H9 (cell line): Measurements from ENCODE around the gene ATPAF2. TPM values are rescaled to one million over a fixed set of nuclear protein-coding genes. Genes with fewer than 3 reads are reported as not detected.

Experiments used
- DNase-seq: peaks from one replicate; pipeline ENCODE4 v3.0.0-alpha.2; 2017
- H2AFZ ChIP-seq: one replicate; pipeline ENCODE4 v1.6.1; 2013; ENCODE audit warnings: mild to moderate bottlenecking, low read length, control low read depth, moderate library complexity
- H2AK5ac ChIP-seq: 2 replicates; pipeline ENCODE4 v1.6.1; 2013; ENCODE audit warnings: low read length, control low read depth, mixed read lengths; ENCODE audit not compliant: insufficient read length
- H2BK120ac ChIP-seq: one replicate; pipeline ENCODE4 v1.6.1; 2013; ENCODE audit warnings: low read depth, mild to moderate bottlenecking, low read length, control low read depth, inconsistent platforms; ENCODE audit not compliant: poor library complexity, severe bottlenecking
- H2BK12ac ChIP-seq: 2 replicates; pipeline ENCODE4 v1.6.1; 2013; ENCODE audit warnings: low read length, control low read depth, mixed read lengths, low read depth; ENCODE audit not compliant: insufficient read length
- H2BK15ac ChIP-seq: 2 replicates; pipeline ENCODE4 v1.6.1; 2013; ENCODE audit warnings: low read depth, low read length, control low read depth
- H2BK20ac ChIP-seq: one replicate; pipeline ENCODE4 v1.6.1; 2013; ENCODE audit warnings: low read depth, mild to moderate bottlenecking, low read length, control low read depth, inconsistent platforms; ENCODE audit not compliant: poor library complexity, severe bottlenecking
- H2BK5ac ChIP-seq: 2 replicates; pipeline ENCODE4 v1.6.1; 2013; ENCODE audit warnings: low read length, control low read depth, mixed read lengths; ENCODE audit not compliant: insufficient read length
- H3K14ac ChIP-seq: 2 replicates; pipeline ENCODE4 v1.6.1; 2013; ENCODE audit warnings: low read length, control low read depth; ENCODE audit not compliant: insufficient read depth
- H3K18ac ChIP-seq: 2 replicates; pipeline ENCODE4 v1.6.1; 2013; ENCODE audit warnings: low read depth, mild to moderate bottlenecking, mixed read lengths, low read length, control low read depth; ENCODE audit not compliant: insufficient read length
- H3K23ac ChIP-seq: 2 replicates; pipeline ENCODE4 v1.6.1; 2013; ENCODE audit warnings: low read length, control low read depth, mixed read lengths, low read depth; ENCODE audit not compliant: insufficient read length
- H3K23me2 ChIP-seq: 2 replicates; pipeline ENCODE4 v1.6.1; 2013; ENCODE audit warnings: low read depth, mild to moderate bottlenecking, mixed read lengths, low read length, control low read depth; ENCODE audit not compliant: insufficient read length, poor library complexity, severe bottlenecking
- H3K27ac ChIP-seq: 2 replicates; pipeline ENCODE4 v1.5.1; 2013; ENCODE audit warnings: low read length, control low read depth, mixed read lengths, low read depth; ENCODE audit not compliant: insufficient read length
- H3K27me3 ChIP-seq: 2 replicates; pipeline ENCODE4 v1.6.1; 2013; ENCODE audit warnings: low read length, control low read depth, inconsistent platforms; ENCODE audit not compliant: insufficient read depth
- H3K4ac ChIP-seq: 2 replicates; pipeline ENCODE4 v1.6.1; 2013; ENCODE audit warnings: low read depth, mild to moderate bottlenecking, control low read depth, inconsistent platforms, low read length, moderate library complexity
- H3K4me1 ChIP-seq: 2 replicates; pipeline ENCODE4 v1.6.1; 2013; ENCODE audit warnings: low read length, control low read depth, inconsistent platforms; ENCODE audit not compliant: insufficient read depth
- H3K4me2 ChIP-seq: 2 replicates; pipeline ENCODE4 v1.6.1; 2013; ENCODE audit warnings: low read length, control low read depth, mixed read lengths; ENCODE audit not compliant: insufficient read length, insufficient read depth
- H3K56ac ChIP-seq: 2 replicates; pipeline ENCODE4 v1.6.1; 2013; ENCODE audit warnings: low read depth, mild to moderate bottlenecking, mixed read lengths, low read length, control low read depth; ENCODE audit not compliant: insufficient read length
- H3K79me1 ChIP-seq: 2 replicates; pipeline ENCODE4 v1.6.1; 2013; ENCODE audit warnings: low read depth, mild to moderate bottlenecking, moderate library complexity, low read length, control low read depth, inconsistent platforms; ENCODE audit not compliant: insufficient read depth, poor library complexity, severe bottlenecking
- H3K79me2 ChIP-seq: 2 replicates; pipeline ENCODE4 v1.6.1; 2013; ENCODE audit warnings: low read length, control low read depth, inconsistent platforms; ENCODE audit not compliant: insufficient read depth
- H3K9ac ChIP-seq: 2 replicates; pipeline ENCODE4 v1.6.1; 2013; ENCODE audit warnings: low read length, control low read depth, mixed read lengths; ENCODE audit not compliant: insufficient read length; ENCODE audit errors: extremely low read depth
- H3K9me3 ChIP-seq: one replicate; pipeline ENCODE4 v1.6.1; 2013; ENCODE audit warnings: low read depth, low read length, inconsistent platforms; ENCODE audit not compliant: control insufficient read depth
- H3T11ph ChIP-seq: one replicate; pipeline ENCODE4 v1.6.1; 2013; ENCODE audit warnings: mild to moderate bottlenecking, low read length, control low read depth, inconsistent platforms
- H4K20me1 ChIP-seq: one replicate; pipeline ENCODE4 v1.6.1; 2013; ENCODE audit not compliant: control insufficient read depth, insufficient read length, insufficient read depth
- H4K5ac ChIP-seq: 2 replicates; pipeline ENCODE4 v1.6.1; 2013; ENCODE audit warnings: low read depth, mild to moderate bottlenecking, mixed read lengths, low read length, control low read depth; ENCODE audit not compliant: insufficient read length
- H4K8ac ChIP-seq: replicated peaks from 2 replicates; pipeline ENCODE4 v1.6.1; 2013; ENCODE audit warnings: low read length, control low read depth, mixed read lengths, low read depth; ENCODE audit not compliant: insufficient read length
- H4K91ac ChIP-seq: 2 replicates; pipeline ENCODE4 v1.6.1; 2013; ENCODE audit warnings: low read depth, mild to moderate bottlenecking, moderate library complexity, mixed read lengths, low read length, control low read depth; ENCODE audit not compliant: insufficient read length
- H3K27ac Mint-ChIP-seq, 3 experiments: 2 replicates in 2 of 3; 3 replicates in 1 of 3; pipeline ENCODE4 v1.8.0; 2020 to 2021; ENCODE audit warnings: mixed read lengths in 3 of 3, mild to moderate bottlenecking in 1 of 3, moderate library complexity in 1 of 3
- H3K27me3 Mint-ChIP-seq: 2 replicates; pipeline ENCODE4 v1.8.0; 2021; ENCODE audit warnings: low read depth, mild to moderate bottlenecking, moderate library complexity, mixed read lengths
- H3K36me3 Mint-ChIP-seq, 3 experiments: 2 replicates in 2 of 3; 3 replicates in 1 of 3; pipeline ENCODE4 v1.8.0; 2020 to 2021; ENCODE audit warnings: low read depth in 3 of 3, mixed read lengths in 3 of 3; ENCODE audit not compliant: insufficient read depth in 1 of 3
- H3K4me1 Mint-ChIP-seq, 2 experiments: 2 replicates each; pipeline ENCODE4 v1.8.0; 2020; ENCODE audit warnings: mixed read lengths in 2 of 2
- H3K4me3 Mint-ChIP-seq, 2 experiments: 2 replicates in 1 of 2; 3 replicates in 1 of 2; pipeline ENCODE4 v1.8.0; 2020 to 2021; ENCODE audit warnings: mild to moderate bottlenecking in 2 of 2, mixed read lengths in 2 of 2, moderate library complexity in 1 of 2
- H3K9me3 Mint-ChIP-seq, 2 experiments: 2 replicates in 1 of 2; 3 replicates in 1 of 2; pipeline ENCODE4 v1.8.0; 2020; ENCODE audit warnings: mild to moderate bottlenecking in 2 of 2, mixed read lengths in 2 of 2, moderate library complexity in 1 of 2
- CTCF ChIP-seq: fragments of 200-600 bp; sonication (generic); conservative IDR thresholded peaks from 3 replicates; pipeline ENCODE4 v1.8.0; 2021; ENCODE audit warnings: antibody characterized with exemption, mild to moderate bottlenecking
- WGBS: extraction: QIAGEN DNeasy Blood & Tissue Kit; methylation state at CpG from one replicate; pipeline ENCODE4 v1.1.7; 2013; ENCODE audit warnings: missing lambda C conversion rate, low lambda C conversion rate, mixed read lengths; ENCODE audit not compliant: insufficient read length; ENCODE audit errors: extremely low coverage; 5-methylcytosine and 5-hydroxymethylcytosine counted together
- total RNA-seq: library from RNA; stranded (reverse); gene quantifications from 2 replicates; pipeline ENCODE4 v1.2.1, GENCODE V29; 2021

The ATPAF2 gene
- total RNA-seq, 1 experiment from 2014 or later: 21.4 TPM

- H3K36me3 Mint-ChIP-seq: peaks cover 0 to 3% (median 0%) of the 10 kb centered on the region in 3 experiments; a peak in 2 of 7 replicates
Observed at GRCh38 chr17:18006495-18007239, 32.3 kb downstream of the ATPAF2 start.

More at GRCh38 chr17:18006495-18007239, 32.3 kb downstream of the ATPAF2 start:
- Mint-ChIP-seq H3K27me3 (peaks cover 8% of the 10 kb centered on the region), H3K27ac (peak overlapping the region in 1 of 3 experiments; percentile 63; a peak in 1 of 7 replicates), H3K4me3 (no peak overlapping the region; a peak in 1 of 5 replicates), H3K4me1 (peaks cover 8 to 22% of the 10 kb centered on the region in 2 experiments), H3K9me3 (no peaks in the 10 kb centered on the region)
- H3K4ac ChIP-seq: no peak overlapping the region
- no peak overlapping the region for H3K18ac ChIP-seq
- no peaks in the 10 kb centered on the region for H3K79me2 ChIP-seq
- no peak overlapping the region for H2BK15ac ChIP-seq
- H2BK20ac ChIP-seq: no peak overlapping the region
- no peak overlapping the region for H2AFZ ChIP-seq
- H3K14ac ChIP-seq: no peak overlapping the region
- DNase-seq: peak; percentile 79
- no peak overlapping the region for H2BK120ac ChIP-seq
- H2BK12ac ChIP-seq: no peak overlapping the region
- no peak overlapping the region for H4K91ac ChIP-seq
- no peaks in the 10 kb centered on the region for H3K9me3 ChIP-seq
- TF ChIP-seq CTCF: no peak
- no peaks in the 10 kb centered on the region for H4K20me1 ChIP-seq
- no peaks in the 10 kb centered on the region for H3K79me1 ChIP-seq
- no peak overlapping the region for H2AK5ac ChIP-seq
- no peak overlapping the region for H4K8ac ChIP-seq
- no peak overlapping the region for H3K4me2 ChIP-seq
- no peaks in the 10 kb centered on the region for H3K4me1 ChIP-seq
- H3K23ac ChIP-seq: no peak overlapping the region
- H2BK5ac ChIP-seq: no peak overlapping the region
- no peaks in the 10 kb centered on the region for H3K23me2 ChIP-seq
- H4K5ac ChIP-seq: no peak overlapping the region
- H3K9ac ChIP-seq: no peak overlapping the region
- H3T11ph ChIP-seq: no peak overlapping the region
- no peaks in the 10 kb centered on the region for H3K27me3 ChIP-seq
- H3K27ac ChIP-seq: no peak overlapping the region
- H3K56ac ChIP-seq: no peak overlapping the region
- WGBS: no CpG with 5 or more reads among the region's 31 CpGs
